DND-41 (cell line): ENCODE results near the gene ZCCHC14.

ENCODE experiments used
- CTCF ChIP-seq: IDR thresholded peaks from 2 replicates; pipeline ENCODE4 v1.5.1; 2012; ENCODE audit warnings: borderline replicate concordance, low read length, moderate library complexity, mild to moderate bottlenecking; ENCODE audit not compliant: poor library complexity, severe bottlenecking; ENCODE audit errors: extremely low read depth
- EZH2 ChIP-seq: IDR thresholded peaks from 3 replicates; pipeline ENCODE4 v1.6.1; 2012; ENCODE audit warnings: borderline replicate concordance, low read depth, mild to moderate bottlenecking, moderate library complexity, low read length, inconsistent platforms; ENCODE audit not compliant: severe bottlenecking

- no peak for TF ChIP-seq CTCF
- no peak for TF ChIP-seq EZH2
Measured at GRCh38 chr16:87390641-87391323, 102.0 kb downstream of the ZCCHC14 start.
